ENCODE results near the gene SLC6A9. TPM values are rescaled to one million over a fixed set of nuclear protein-coding genes. Genes with fewer than 3 reads are reported as not detected.

The SLC6A9 gene
- total and polyA plus RNA-seq, 2 experiments from 2014 or later, result 14.4 to 20.0 TPM

- no peaks in the 10 kb centered on the region for H3K9me3 Mint-ChIP-seq
- peaks cover 2% of the 10 kb centered on the region for H3K27me3 Mint-ChIP-seq (ENCODE audit: insufficient read depth, low read depth, poor library complexity)
- H3K4me1 Mint-ChIP-seq, result peaks cover 8% of the 10 kb centered on the region
- no peaks in the 10 kb centered on the region for H3K36me3 Mint-ChIP-seq (ENCODE audit: low read depth)
- Histone ChIP-seq H3K9me2 (ENCODE audit: insufficient read depth) (0 out of 2 replicates have a peak, but pooled peaks cover 2% of the 10 kb centered on the region), H3K4me3 (no peak overlapping the region), H4K20me1 (replicated peaks; ENCODE audit: insufficient read depth) (no peaks in the 10 kb centered on the region), H3K27me3 (ENCODE audit: insufficient read depth) (no peaks in the 10 kb centered on the region), H3K79me2 (replicated peaks; ENCODE audit: insufficient read depth) (no peaks in the 10 kb centered on the region), H3K27ac (ENCODE audit: low read depth) (no peak overlapping the region), H3F3A (replicated peaks; ENCODE audit: low read depth) (no peaks in the 10 kb centered on the region), H3K4me1 (ENCODE audit: insufficient read depth) (0 out of 2 replicates have a peak, but pooled peaks cover 5% of the 10 kb centered on the region), H3K36me3 (ENCODE audit: insufficient read depth) (no peaks in the 10 kb centered on the region), H3K4me2 (no peak overlapping the region), H2AFZ (0 out of 2 replicates have a peak overlapping the region, but pooled peaks have one; percentile 10)
- TF ChIP-seq ZNF331 (CRISPR knock-in tag; IDR thresholded peaks at IDR 0.05; ENCODE audit: low read depth) (no peak), ETS1 (IDR thresholded peaks at IDR 0.05) (no peak), CREB1 (CRISPR knock-in tag; IDR thresholded peaks at IDR 0.05; ENCODE audit: low read depth) (no peak), ZNF462 (CRISPR knock-in tag; IDR thresholded peaks at IDR 0.05) (no peak), EZH2phosphoT487 (IDR thresholded peaks at IDR 0.05; ENCODE audit: unreplicated experiment) (no peak)
- ATAC-seq (no peak), DNase-seq (ENCODE audit: low spot score) (no peak)
- H3K27ac Mint-ChIP-seq, result no peak overlapping the region
- no peak overlapping the region for H3K4me3 Mint-ChIP-seq
These were observed 46.8 kb upstream of the SLC6A9 start for GRCh38 chr1:44078104-44078503.

Data from GM23338 (cell line).